ENCODE data around the gene CHST15.

Gene CHST15

GRCh38 chr10:124081547-124082140 lies 11.8 kb downstream of the CHST15 start:
- no peak for TF ChIP-seq CTCF (IDR thresholded peaks at IDR 0.05)

- TF ChIP-seq CTCF (IDR thresholded peaks at IDR 0.05) = no peak
These were observed 13.5 kb downstream of the CHST15 start for GRCh38 chr10:124079864-124080263.

GRCh38 chr10:124078714-124079113 lies 14.7 kb downstream of the CHST15 start:
- TF ChIP-seq CTCF (IDR thresholded peaks at IDR 0.05) = no peak

GRCh38 chr10:124078028-124078427 lies 15.4 kb downstream of the CHST15 start:
- no peak for TF ChIP-seq CTCF (IDR thresholded peaks at IDR 0.05)

GRCh38 chr10:124077208-124077993 lies 16.0 kb downstream of the CHST15 start:
- no peak for TF ChIP-seq CTCF (IDR thresholded peaks at IDR 0.05)

- no peak for TF ChIP-seq CTCF (IDR thresholded peaks at IDR 0.05)
These were observed 17.2 kb downstream of the CHST15 start for GRCh38 chr10:124076148-124076733.

- no peak for TF ChIP-seq CTCF (IDR thresholded peaks at IDR 0.05)
These were observed 18.0 kb downstream of the CHST15 start for GRCh38 chr10:124075231-124075955.
